MCF 10A (cell line): ENCODE data around the gene TIPARP. TPM values are rescaled to one million over a fixed set of nuclear protein-coding genes. Genes with fewer than 3 reads are reported as not detected.
"Not testable (repeated sequence)": the region's sequence is repeated elsewhere in the genome, so short reads cannot be mapped to it uniquely, and the experiment has no call there.

ENCODE experiments used
- BruUV-seq: library from RNA; stranded (reverse); fragments of 400-500 nt; replicated peaks from 2 replicates; lab custom pipeline; 2021; lab: Mats Ljungman, UMichigan
- CTCF ChIA-PET: fragments of 300-600 bp; sonication (Branson Sonifier 250); formaldehyde crosslinking; extraction: SDS; loops from one replicate; lab custom pipeline; 2021; ENCODE audit warnings: antibody characterized with exemption, inconsistent platforms; lab: Yijun Ruan, JAX
- POLR2A ChIA-PET: fragments of 300-600, 350-650 bp; sonication (Branson Sonifier 250); formaldehyde crosslinking; extraction: SDS; loops from one replicate; lab custom pipeline; 2020; ENCODE audit warnings: antibody characterized with exemption, inconsistent platforms; lab: Yijun Ruan, JAX
- DNase-seq: peaks from one replicate; pipeline ENCODE4 v3.0.0-alpha.2; 2018; ENCODE audit not compliant: unreplicated experiment
- H3K27ac Mint-ChIP-seq: one replicate; pipeline ENCODE4 v1.8.0; 2022; ENCODE audit warnings: mild to moderate bottlenecking, low read depth, mixed read lengths; ENCODE audit not compliant: unreplicated experiment
- H3K27me3 Mint-ChIP-seq: one replicate; pipeline ENCODE4 v1.8.0; 2022; ENCODE audit warnings: mixed read lengths; ENCODE audit not compliant: insufficient read depth, unreplicated experiment
- H3K36me3 Mint-ChIP-seq: one replicate; pipeline ENCODE4 v1.8.0; 2022; ENCODE audit warnings: mild to moderate bottlenecking, moderate library complexity, mixed read lengths; ENCODE audit not compliant: insufficient read depth, unreplicated experiment
- H3K4me1 Mint-ChIP-seq: one replicate; pipeline ENCODE4 v1.8.0; 2022; ENCODE audit warnings: mixed read lengths; ENCODE audit not compliant: insufficient read depth, unreplicated experiment
- H3K4me3 Mint-ChIP-seq: one replicate; pipeline ENCODE4 v1.8.0; 2022; ENCODE audit warnings: mild to moderate bottlenecking, moderate library complexity, mixed read lengths; ENCODE audit not compliant: unreplicated experiment
- H3K9me3 Mint-ChIP-seq: one replicate; pipeline ENCODE4 v1.8.0; 2022; ENCODE audit warnings: mixed read lengths; ENCODE audit not compliant: unreplicated experiment
- CTCF ChIP-seq: fragments of 200-600 bp; IDR thresholded peaks from one replicate; pipeline ENCODE4 v1.8.0; 2022; ENCODE audit warnings: antibody characterized with exemption, mild to moderate bottlenecking; ENCODE audit not compliant: unreplicated experiment
- intact Hi-C: fragments of 100-400 bp; cut with micrococcal nuclease; formaldehyde crosslinking; loops from 2 replicates; pipeline ENCODE4 v1.14.1; 2022
- total RNA-seq: library from RNA; stranded (reverse); gene quantifications from 2 replicates; pipeline ENCODE4 v1.2.3, GENCODE V29; 2022

The TIPARP gene
- total RNA-seq, 1 experiment from 2014 or later, result 50.0 TPM

GRCh38 chr3:156648086-156648485 lies 26.3 kb upstream of the TIPARP start:
- no peak for DNase-seq
- no peaks in the 10 kb centered on the region for H3K9me3 Mint-ChIP-seq
- H3K4me1 Mint-ChIP-seq, result no peaks in the 10 kb centered on the region
- ChIA-PET CTCF (interaction anchor here (0.6 to 1.2 kb wide), 2 partner anchors 25 to 497 kb away, joined by 3 read pairs; no protein-coding TSS in a partner anchor), POLR2A (interaction anchor here (0.6 to 2.2 kb wide), 4 partner anchors 39 to 528 kb away, joined by 3 to 7 read pairs (median 4); partner anchors contain the start of gene SSR3)
- no peaks in the 10 kb centered on the region for H3K36me3 Mint-ChIP-seq
- H3K27ac Mint-ChIP-seq, result no peak overlapping the region
- no peak overlapping the region for H3K4me3 Mint-ChIP-seq
- intact Hi-C loops, result no loop called here
- H3K27me3 Mint-ChIP-seq, result peaks cover 11% of the 10 kb centered on the region
- TF ChIP-seq CTCF, result no peak
- no TSS peak for BruUV-seq

GRCh38 chr3:156649681-156650080 lies 24.7 kb upstream of the TIPARP start:
- Mint-ChIP-seq H3K9me3 (no peaks in the 10 kb centered on the region), H3K27me3 (no peaks in the 10 kb centered on the region), H3K4me1 (no peaks in the 10 kb centered on the region), H3K4me3 (no peak overlapping the region), H3K36me3 (no peaks in the 10 kb centered on the region), H3K27ac (no peak overlapping the region)
- ChIA-PET CTCF (no interaction called here), POLR2A (no interaction called here)
- intact Hi-C loops, result no loop called here
- DNase-seq, result no peak
- no peak for TF ChIP-seq CTCF
- BruUV-seq, result no TSS peak

GRCh38 chr3:156652661-156653060 lies 21.7 kb upstream of the TIPARP start:
- H3K36me3 Mint-ChIP-seq, intact Hi-C loops, H3K27ac Mint-ChIP-seq, H3K4me1 Mint-ChIP-seq, BruUV-seq, DNase-seq, H3K4me3 Mint-ChIP-seq, H3K27me3 Mint-ChIP-seq, H3K9me3 Mint-ChIP-seq, CTCF ChIA-PET: not testable (repeated sequence)
- POLR2A ChIA-PET, result interaction anchor here (0.6 to 1.0 kb wide), 2 partner anchors 98 to 659 kb away, joined by 3 read pairs; partner anchors contain the start of gene SSR3

- intact Hi-C loops, result no loop called here
- Mint-ChIP-seq H3K27ac (no peak overlapping the region), H3K9me3 (no peaks in the 10 kb centered on the region), H3K4me1 (no peaks in the 10 kb centered on the region), H3K27me3 (no peaks in the 10 kb centered on the region), H3K36me3 (no peaks in the 10 kb centered on the region), H3K4me3 (no peak overlapping the region)
- CTCF ChIA-PET, result interaction anchor here (0.6 to 0.9 kb wide), 3 partner anchors 19 to 479 kb away, joined by 3 to 4 read pairs (median 3); no protein-coding TSS in a partner anchor
- no TSS peak for BruUV-seq
- TF ChIP-seq CTCF, result no peak
- POLR2A ChIA-PET, result no interaction called here
- DNase-seq, result no peak
These were observed 19.6 kb upstream of the TIPARP start for GRCh38 chr3:156654834-156655233.
